K562 (cell line): ENCODE data around the gene RGS14.

Experiments
- ARID3B ChIP-seq: fragments of 250-450 bp; sonication (Bioruptor Pico); IDR thresholded peaks from 2 replicates; pipeline ENCODE4 v1.4.0; 2020; ENCODE audit warnings: borderline replicate concordance
- CTCF ChIP-seq, 3 experiments: IDR thresholded peaks in 2 of 3; conservative IDR thresholded peaks in 1 of 3; 2 replicates each; pipeline ENCODE4 v1.5.1; 2011 to 2012; ENCODE audit warnings: low read length in 3 of 3, mild to moderate bottlenecking in 3 of 3, control low read depth in 2 of 3, improper control_type of control experiment in 1 of 3, inconsistent platforms in 1 of 3, low read depth in 1 of 3, mixed read lengths in 1 of 3, moderate library complexity in 1 of 3; ENCODE audit not compliant: insufficient read depth in 2 of 3
- NONO ChIP-seq, 2 experiments: fragments of 200-400 bp in 1 of 2; fragments of 450-650 bp in 1 of 2; formaldehyde crosslinking in 1 of 2; IDR thresholded peaks; 2 replicates each; pipeline ENCODE4 v1.6.1; 2017; ENCODE audit warnings: low read depth in 2 of 2, mild to moderate bottlenecking in 2 of 2, moderate library complexity in 2 of 2, low read length in 1 of 2
- POLR2A ChIP-seq: fragments of 450-650 bp; conservative IDR thresholded peaks from 2 replicates; pipeline ENCODE4 v1.6.1; 2016
- RERE ChIP-seq: sonication (generic); formaldehyde crosslinking; IDR thresholded peaks from 2 replicates; pipeline ENCODE4 v1.8.0; 2023; ENCODE audit warnings: missing genetic modification reagents, mild to moderate bottlenecking, borderline replicate concordance
- SP1 ChIP-seq: sonication (generic); formaldehyde crosslinking; IDR thresholded peaks from 2 replicates; pipeline ENCODE4 v1.8.1; 2022; ENCODE audit warnings: mild to moderate bottlenecking, missing genetic modification reagents
- SREBF2 ChIP-seq: sonication (generic); formaldehyde crosslinking; IDR thresholded peaks from 2 replicates; pipeline ENCODE4 v1.4.0; 2020; ENCODE audit warnings: mild to moderate bottlenecking, missing genetic modification reagents
- TAF7 ChIP-seq: fragments of 450-650 bp; IDR thresholded peaks from 2 replicates; pipeline ENCODE4 v1.6.1; 2016; ENCODE audit warnings: missing genetic modification characterization, missing compliant biosample characterization
- ZBTB40 ChIP-seq, 2 experiments: fragments of 450-650 bp in 1 of 2; sonication (generic) in 1 of 2; formaldehyde crosslinking in 1 of 2; IDR thresholded peaks; 2 replicates each; pipeline versions ENCODE4 v1.7.1 to v1.9.0; 2016 to 2022; ENCODE audit warnings: inconsistent platforms in 1 of 2, mild to moderate bottlenecking in 1 of 2, missing genetic modification reagents in 1 of 2

- TF ChIP-seq POLR2A = no peak
- no peak for TF ChIP-seq CTCF (IDR thresholded peaks at IDR 0.05 in 2 of 3, conservative IDR thresholded peaks at IDR 0.05 in 1 of 3; ENCODE audit: insufficient read depth in 2 of 3, low read depth in 1 of 3, low read length in 3 of 3)
- no peak for TF ChIP-seq NONO (IDR thresholded peaks at IDR 0.05; ENCODE audit: low read depth in 2 of 2, low read length in 1 of 2)
- no peak for TF ChIP-seq SREBF2 (CRISPR knock-in tag)
- no peak for TF ChIP-seq ARID3B (CRISPR knock-in tag)
- TF ChIP-seq ZBTB40 (IDR thresholded peaks at IDR 0.05) = no peak
- no peak for TF ChIP-seq ZBTB40 (CRISPR knock-in tag; IDR thresholded peaks at IDR 0.05)
- no peak for TF ChIP-seq SP1 (CRISPR knock-in tag)
- TF ChIP-seq TAF7 (tag) = no peak
- TF ChIP-seq RERE (CRISPR knock-in tag) = no peak
These were observed 39.1 kb downstream of the RGS14 start for GRCh38 chr5:177396807-177397206.
